Stimulated activated CD8-positive, alpha-beta memory T cell treated with anti-CD3 and anti-CD28 coated beads, Interleukin-2, amount 100 ng/mL, for 48 hours (primary cell): Measurements from ENCODE around the gene HOXD1.

Experiments
- DNase-seq, 2 donors: peaks; one replicate each; pipeline ENCODE4 v3.0.0-alpha.2; 2020; ENCODE audit warnings: low read depth in 2 of 2

HOXD1 gene

DNA sequence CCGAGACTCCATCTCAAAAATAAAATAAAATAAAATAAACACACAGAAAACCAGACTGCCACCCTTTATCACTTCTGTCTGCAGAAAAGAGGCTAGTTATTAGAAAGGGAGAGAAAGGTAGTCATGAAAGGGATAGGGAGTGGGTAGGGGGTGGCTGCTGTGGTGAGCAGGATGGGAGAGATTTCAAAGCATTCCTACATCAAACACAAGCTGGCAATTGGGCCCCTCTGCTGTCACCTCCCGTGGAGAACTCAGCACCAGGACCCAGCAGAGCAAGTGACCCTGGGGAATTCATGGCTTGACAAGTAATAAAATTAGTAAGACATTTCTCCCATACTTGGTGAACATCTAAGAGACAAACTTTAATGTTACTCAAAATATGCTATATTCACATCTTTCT lies 3.7 kb upstream of the HOXD1 start:
- DNase-seq = no peak

- DNase-seq = no peak
Observed at GRCh38 chr2:176186024-176186423, 2.4 kb upstream of the HOXD1 start.

DNA sequence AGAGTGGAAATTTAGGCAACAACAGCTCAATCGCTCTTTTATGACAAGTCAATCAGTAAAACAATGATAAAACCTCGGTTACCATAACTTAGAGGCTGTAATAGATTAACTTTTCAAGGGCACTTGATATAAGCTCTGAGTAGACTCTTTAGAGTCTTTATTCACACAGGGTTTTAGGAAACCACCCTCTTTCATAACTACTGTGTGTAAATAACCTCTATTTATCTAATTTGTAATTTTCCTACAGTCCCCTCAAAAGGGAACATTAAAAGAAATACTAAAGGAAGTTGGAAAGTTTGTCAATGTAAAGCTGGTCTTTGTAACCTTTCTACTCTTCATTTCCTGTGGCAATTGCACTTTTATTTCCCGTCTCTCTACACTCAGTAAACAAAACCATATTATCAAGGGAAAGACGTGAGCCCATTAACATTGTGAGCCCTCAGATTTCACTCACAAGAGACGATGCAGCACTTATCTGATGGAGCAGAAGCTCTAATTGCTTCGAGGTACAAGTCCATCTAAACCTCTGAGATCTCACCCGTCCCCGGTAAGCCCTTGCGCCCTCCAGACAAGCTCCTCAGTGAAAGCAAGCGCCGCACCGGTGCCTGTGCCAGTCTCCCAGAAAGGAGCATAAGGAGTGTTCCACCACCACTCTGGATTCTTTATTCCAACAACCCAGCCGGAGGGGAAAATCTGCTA lies 1.1 kb upstream of the HOXD1 start:
- no peak for DNase-seq

GRCh38 chr2:176188774-176189680 lies 559 bp downstream of the HOXD1 start:
- no peak for DNase-seq

DNA sequence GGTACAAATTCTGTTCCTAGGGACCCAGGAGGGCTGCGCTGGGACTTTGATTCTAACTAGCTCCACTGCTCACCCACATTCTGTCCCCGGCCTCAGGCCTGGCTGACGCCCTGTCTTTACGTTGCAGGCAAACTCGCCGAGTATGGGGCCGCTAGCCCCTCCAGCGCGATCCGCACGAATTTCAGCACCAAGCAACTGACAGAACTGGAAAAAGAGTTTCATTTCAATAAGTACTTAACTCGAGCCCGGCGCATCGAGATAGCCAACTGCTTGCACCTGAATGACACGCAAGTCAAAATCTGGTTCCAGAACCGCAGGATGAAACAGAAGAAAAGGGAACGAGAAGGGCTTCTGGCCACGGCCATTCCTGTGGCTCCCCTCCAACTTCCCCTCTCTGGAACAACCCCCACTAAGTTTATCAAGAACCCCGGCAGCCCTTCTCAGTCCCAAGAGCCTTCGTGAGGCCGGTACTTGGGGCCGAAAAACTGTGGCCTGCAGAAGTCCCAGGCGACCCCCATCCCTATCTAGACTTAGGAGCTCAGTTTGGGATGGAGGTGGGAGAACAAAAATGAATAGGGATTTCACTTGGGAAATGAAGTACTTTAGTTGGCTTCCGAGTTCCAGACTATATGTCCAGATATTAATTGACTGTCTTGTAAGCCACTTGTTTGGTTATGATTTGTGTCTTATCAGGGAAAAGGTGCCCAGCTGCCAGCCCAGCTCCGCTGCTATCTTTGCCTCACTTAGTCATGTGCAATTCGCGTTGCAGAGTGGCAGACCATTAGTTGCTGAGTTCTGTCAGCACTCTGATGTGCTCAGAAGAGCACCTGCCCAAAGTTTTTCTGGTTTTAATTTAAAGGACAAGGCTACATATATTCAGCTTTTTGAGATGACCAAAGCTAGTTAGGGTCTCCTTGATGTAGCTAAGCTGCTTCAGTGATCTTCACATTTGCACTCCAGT lies 1.5 kb downstream of the HOXD1 start:
- no peak for DNase-seq

- no peak for DNase-seq
Observed at GRCh38 chr2:176192351-176192750, 3.9 kb downstream of the HOXD1 start.

GRCh38 chr2:176193048-176193447 lies 4.6 kb downstream of the HOXD1 start:
- no peak for DNase-seq

DNA sequence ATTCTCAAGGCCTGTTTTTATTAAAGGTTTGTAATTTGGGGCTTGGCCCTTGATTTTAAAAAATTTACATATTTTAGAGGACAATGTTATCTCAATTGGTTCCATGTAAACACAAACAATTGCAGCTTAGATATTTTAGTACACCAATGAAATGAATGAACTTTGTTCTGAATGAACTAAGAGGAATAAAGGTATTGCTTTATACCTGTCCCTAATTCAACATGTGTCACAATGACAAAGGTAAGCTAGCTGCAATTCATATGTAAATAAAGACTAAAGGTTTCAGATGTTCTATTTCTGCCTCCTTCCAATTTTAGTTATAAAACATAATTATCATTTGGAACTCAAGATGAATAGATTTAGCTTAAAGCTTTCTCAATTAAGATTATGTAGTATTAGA lies 11.4 kb downstream of the HOXD1 start:
- DNase-seq = no peak

- no peak for DNase-seq
Observed at GRCh38 chr2:176200971-176201370, 12.5 kb downstream of the HOXD1 start.

DNA sequence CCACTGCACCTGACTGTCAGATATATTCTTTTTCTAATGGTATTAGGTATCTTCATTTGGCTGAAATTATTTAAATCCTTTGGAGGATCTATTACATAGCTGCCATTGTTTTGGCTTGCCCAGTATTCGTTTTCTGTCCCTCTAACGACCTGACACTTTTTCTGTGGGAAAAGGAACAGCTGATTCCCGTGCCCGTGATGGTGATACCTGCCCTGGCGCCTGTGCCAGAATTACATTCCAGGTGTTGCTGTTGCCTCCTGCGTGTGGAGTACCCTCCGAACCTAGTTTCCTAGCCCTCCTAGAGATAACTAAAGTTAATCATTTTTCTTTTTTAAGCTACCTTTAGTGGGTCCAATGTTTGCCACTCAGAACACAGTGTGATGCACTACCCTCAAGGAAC lies 14.0 kb downstream of the HOXD1 start:
- DNase-seq = no peak

GRCh38 chr2:176205126-176205525 lies 16.7 kb downstream of the HOXD1 start:
- DNase-seq = no peak

DNA sequence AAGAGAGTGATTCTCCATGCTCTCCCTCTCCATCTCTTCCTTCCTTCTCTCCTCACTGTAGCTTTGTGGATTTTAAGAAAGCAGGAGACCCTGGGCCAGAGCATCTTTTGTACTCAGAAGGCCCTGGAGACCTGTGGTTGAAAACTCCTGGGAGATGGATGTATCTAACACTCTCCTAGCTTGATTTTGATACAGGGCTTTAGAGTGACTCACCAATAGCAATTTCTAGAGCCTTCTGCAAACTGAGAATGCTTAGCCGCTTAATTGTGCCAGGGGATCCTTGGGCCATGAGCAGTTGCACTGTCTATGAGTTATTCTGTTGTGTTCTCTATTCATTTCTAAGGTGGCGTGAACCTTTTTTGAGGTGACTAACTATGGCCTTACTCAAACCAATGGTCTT lies 17.7 kb downstream of the HOXD1 start:
- no peak for DNase-seq

- no peak for DNase-seq
Observed at GRCh38 chr2:176206682-176207081, 18.2 kb downstream of the HOXD1 start.

GRCh38 chr2:176211110-176211509 lies 22.6 kb downstream of the HOXD1 start:
- DNase-seq = no peak

DNA sequence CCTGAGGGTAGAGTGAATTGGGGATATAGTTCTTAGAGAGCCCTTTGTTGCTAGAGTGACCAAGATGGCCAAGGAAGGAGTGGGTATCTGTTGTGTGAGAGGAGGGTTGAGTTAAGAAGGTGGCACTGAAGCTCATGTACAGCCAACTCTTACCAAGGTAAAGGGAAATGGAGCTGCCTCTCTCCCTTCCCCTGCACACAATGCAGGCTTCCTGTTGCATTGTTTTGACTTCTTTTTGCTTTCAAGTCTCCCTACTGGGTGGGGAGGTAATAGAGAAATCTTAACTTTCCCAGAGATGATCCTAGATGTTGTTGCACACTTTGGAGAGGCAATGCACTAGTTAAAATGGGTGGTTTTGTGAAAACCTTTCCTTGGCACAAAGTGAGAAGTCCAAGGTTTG lies 23.8 kb downstream of the HOXD1 start:
- DNase-seq = no peak

GRCh38 chr2:176213406-176213805 lies 24.9 kb downstream of the HOXD1 start:
- no peak for DNase-seq

GRCh38 chr2:176227874-176228273 lies 39.4 kb downstream of the HOXD1 start:
- no peak for DNase-seq

DNA sequence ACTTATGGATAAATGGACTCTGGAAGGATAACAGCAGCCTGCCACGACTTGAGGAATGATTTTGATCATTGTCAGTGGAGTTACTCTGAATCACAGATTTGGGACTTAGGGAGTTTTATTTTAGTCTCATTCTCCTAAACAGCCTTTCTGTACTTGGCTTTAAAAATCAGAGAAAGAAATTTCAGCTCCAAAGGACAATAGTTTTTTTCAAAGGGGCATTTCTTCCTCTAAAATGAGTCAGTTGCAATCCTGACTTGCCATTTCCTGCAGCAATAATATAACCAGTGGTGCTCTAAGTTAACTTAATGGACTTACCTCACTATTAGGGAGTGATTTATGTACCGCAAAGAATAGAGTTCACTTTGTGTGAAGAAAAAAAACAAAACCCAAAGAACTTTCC lies 45.7 kb downstream of the HOXD1 start:
- no peak for DNase-seq

DNA sequence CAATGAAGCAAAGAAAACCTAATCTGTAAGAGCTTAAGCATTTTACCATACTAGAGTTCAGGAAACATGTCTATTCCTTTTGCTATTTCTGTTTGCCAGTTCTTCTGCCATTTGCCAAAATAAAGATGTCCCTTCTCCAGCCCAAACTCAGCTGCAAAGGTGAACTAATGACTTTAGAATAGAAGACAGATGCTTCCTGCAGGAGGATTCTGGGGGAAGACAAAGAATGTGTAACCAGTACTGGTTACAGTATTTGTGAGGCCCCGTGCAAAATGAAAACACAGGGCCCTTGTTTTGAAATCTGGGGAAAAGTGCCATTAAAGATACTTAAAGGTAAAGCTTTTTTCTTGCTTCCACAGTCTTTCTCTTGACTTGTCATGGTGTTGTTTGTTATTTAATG lies 46.5 kb downstream of the HOXD1 start:
- no peak for DNase-seq

DNA sequence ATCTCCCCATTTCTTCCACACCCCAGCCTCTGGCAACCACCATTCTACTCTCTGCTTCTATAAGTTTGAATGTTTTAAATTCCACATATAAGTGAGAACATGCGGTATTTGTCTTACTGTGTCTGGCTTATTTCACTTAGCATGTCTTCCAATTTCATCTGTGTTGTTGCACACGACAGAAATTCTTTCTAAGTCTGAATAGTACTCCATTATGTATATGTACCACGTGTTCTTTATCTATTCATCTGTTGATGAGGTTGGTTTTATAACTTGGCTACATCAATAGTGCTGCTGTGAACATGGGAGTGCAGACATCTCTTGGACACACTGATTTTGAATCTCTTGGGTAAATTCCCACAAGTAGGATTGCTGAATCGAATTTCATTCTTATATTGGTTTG lies 49.0 kb downstream of the HOXD1 start:
- DNase-seq = no peak

GRCh38 chr2:176239031-176239430 lies 50.6 kb downstream of the HOXD1 start:
- DNase-seq = no peak

- DNase-seq = no peak
Observed at GRCh38 chr2:176240301-176240700, 51.8 kb downstream of the HOXD1 start.
